Activated naive CD4-positive, alpha-beta T cell treated with Interleukin-2 at 50 U/mL for 16 hours (primary cell): ENCODE results near the gene KRT25.

ENCODE experiments used
- DNase-seq: peaks from one replicate; pipeline ENCODE4 v3.0.0-alpha.2; 2020

Gene KRT25

GRCh38 chr17:40755231-40755630, at the start of gene KRT25:
Gene KRT25, minus strand, starts transcription at chr17:40755331. Its CDS starts 60 bp downstream, at chr17:40755271.
- DNase-seq, result no peak

GRCh38 chr17:40803617-40804082, 48.5 kb upstream of the KRT25 start:
- DNase-seq, result peak; percentile 78

GRCh38 chr17:40801157-40801556, 46.0 kb upstream of the KRT25 start:
- no peak for DNase-seq

- no peak for DNase-seq
These were observed 45.2 kb upstream of the KRT25 start for GRCh38 chr17:40800381-40800780.

- no peak for DNase-seq
These were observed 44.7 kb upstream of the KRT25 start, which contains the start of gene KRT28 for GRCh38 chr17:40799859-40800258. Gene KRT28, minus strand, starts transcription at chr17:40799959. Its CDS starts 66 bp downstream, at chr17:40799893.

GRCh38 chr17:40796846-40797245, 41.7 kb upstream of the KRT25 start:
- DNase-seq, result no peak

- DNase-seq, result no peak
These were observed 40.0 kb upstream of the KRT25 start for GRCh38 chr17:40795019-40795667.

- DNase-seq, result no peak
These were observed 39.3 kb upstream of the KRT25 start for GRCh38 chr17:40794466-40794865.

- DNase-seq, result no peak
These were observed 38.7 kb upstream of the KRT25 start for GRCh38 chr17:40793832-40794231.

GRCh38 chr17:40791787-40792436, 36.8 kb upstream of the KRT25 start:
- no peak for DNase-seq

GRCh38 chr17:40791111-40791510, 36.0 kb upstream of the KRT25 start:
- no peak for DNase-seq

GRCh38 chr17:40782450-40782849, 27.3 kb upstream of the KRT25 start, which contains the start of gene KRT27:
Gene KRT27, minus strand, starts transcription at chr17:40782550. Its CDS starts 57 bp downstream, at chr17:40782493.
- no peak for DNase-seq

- peak; percentile 11 for DNase-seq
These were observed 24.2 kb upstream of the KRT25 start for GRCh38 chr17:40779181-40779909.

- no peak for DNase-seq
These were observed 23.3 kb upstream of the KRT25 start for GRCh38 chr17:40778461-40778860.

- no peak for DNase-seq
These were observed 22.8 kb upstream of the KRT25 start for GRCh38 chr17:40777971-40778370.

- DNase-seq, result no peak
These were observed 22.3 kb upstream of the KRT25 start for GRCh38 chr17:40777459-40777858.

- DNase-seq, result no peak
These were observed 20.8 kb upstream of the KRT25 start for GRCh38 chr17:40775945-40776344.

GRCh38 chr17:40772101-40772500, 17.0 kb upstream of the KRT25 start, which contains the start of gene KRT26:
Gene KRT26, minus strand, starts transcription at chr17:40772201. Its CDS starts 88 bp downstream, at chr17:40772113.
- DNase-seq, result no peak

GRCh38 chr17:40765657-40766056, 10.5 kb upstream of the KRT25 start:
- DNase-seq, result no peak

GRCh38 chr17:40763752-40764151, 8.6 kb upstream of the KRT25 start:
- no peak for DNase-seq

- no peak for DNase-seq
These were observed 5.2 kb upstream of the KRT25 start for GRCh38 chr17:40760105-40761016.

GRCh38 chr17:40753804-40754203, 1.3 kb downstream of the KRT25 start:
- no peak for DNase-seq
